ENCODE results near the gene AMDHD1. TPM values are rescaled to one million over a fixed set of nuclear protein-coding genes. Genes with fewer than 3 reads are reported as not detected.

Gene AMDHD1
- total RNA-seq, 1 experiment from 2014 or later = 0.11 TPM

GRCh38 chr12:95995238-95996031 is 52.3 kb downstream of the AMDHD1 start:
- no peak for DNase-seq (ENCODE audit: low read depth)

GRCh38 chr12:95996034-95996658 is 53.0 kb downstream of the AMDHD1 start, which contains the start of gene HAL:
HAL (minus strand) TSS chr12:95996344; CDS start chr12:95995910, 434 bp downstream.
- no peak for DNase-seq (ENCODE audit: low read depth)

- DNase-seq (ENCODE audit: low read depth) = no peak
These were observed 54.1 kb downstream of the AMDHD1 start for GRCh38 chr12:95997276-95997675.

- DNase-seq (ENCODE audit: low read depth) = no peak
These were observed 54.9 kb downstream of the AMDHD1 start for GRCh38 chr12:95997911-95998510.

GRCh38 chr12:95998611-95999286 is 55.6 kb downstream of the AMDHD1 start:
- DNase-seq (ENCODE audit: low read depth) = peak; percentile 47

- no peak for DNase-seq (ENCODE audit: low read depth)
These were observed 56.4 kb downstream of the AMDHD1 start for GRCh38 chr12:95999484-95999883.

GRCh38 chr12:96000858-96001257 is 57.7 kb downstream of the AMDHD1 start:
- DNase-seq (ENCODE audit: low read depth) = no peak

- no peak for DNase-seq (ENCODE audit: low read depth)
These were observed 63.6 kb downstream of the AMDHD1 start for GRCh38 chr12:96006727-96007126.

GRCh38 chr12:96007729-96008128 is 64.6 kb downstream of the AMDHD1 start:
- no peak for DNase-seq (ENCODE audit: low read depth)

GRCh38 chr12:96014943-96015599 is 71.9 kb downstream of the AMDHD1 start:
- DNase-seq (ENCODE audit: low read depth) = no peak

GRCh38 chr12:96015672-96016071 is 72.5 kb downstream of the AMDHD1 start:
- peak; percentile 12 for DNase-seq (ENCODE audit: low read depth)

Other genes with a start within 250 kb of the AMDHD1 start
- 36.5 and 41.3 TPM in 2 replicates for gene NTN4, start 152.6 kb upstream of the AMDHD1 start, total RNA-seq (2014; rRNA removed; shearing (Covaris generic))
- 43.8 and 51.4 TPM in 2 replicates for gene SNRPF, start 84.4 kb upstream of the AMDHD1 start, total RNA-seq (2014; rRNA removed; shearing (Covaris generic))
- 0.06 TPM in 1 of 2 replicates, not detected in the other for gene CCDC38, start 717 bp upstream of the AMDHD1 start, total RNA-seq (2014; rRNA removed; shearing (Covaris generic))
- gene HAL, start 53.0 kb downstream of the AMDHD1 start, total RNA-seq (2014; rRNA removed; shearing (Covaris generic)) = 0.09 TPM in 1 of 2 replicates, not detected in the other
- gene LTA4H, start 92.3 kb downstream of the AMDHD1 start, total RNA-seq (2014; rRNA removed; shearing (Covaris generic)) = 73.2 and 73.3 TPM in 2 replicates

Data from Daoy (cell line).